Measurements from ENCODE around the gene UBE2B. TPM values are rescaled to one million over a fixed set of nuclear protein-coding genes. Genes with fewer than 3 reads are reported as not detected.

Gene UBE2B
- total and polyA plus RNA-seq, 10 of the 15 experiments (the other 5 are each of a cell fraction or from before 2014, with no cell fraction given) = 10.8 to 179 (median 61.3) TPM

DNA sequence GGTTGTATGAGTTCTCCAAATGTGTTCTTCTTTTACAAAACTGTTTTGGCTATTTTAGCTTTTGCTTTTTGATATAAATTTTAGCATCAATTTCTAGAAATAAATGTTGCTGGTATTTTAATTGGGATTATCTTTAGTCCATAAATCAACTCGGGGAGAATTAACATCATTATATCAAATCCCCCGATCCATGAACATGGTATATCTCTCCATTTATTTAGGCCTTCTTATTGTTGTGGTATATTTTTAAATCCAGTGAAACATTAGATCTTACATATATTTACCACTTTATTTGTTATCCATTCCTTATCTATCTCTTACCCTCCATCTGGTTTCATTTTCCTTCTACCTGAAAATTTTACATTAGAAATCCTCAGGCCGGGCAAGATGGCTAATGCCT lies 47.6 kb downstream of the UBE2B start (continued):
- TF ChIP-seq, protein P1, sequence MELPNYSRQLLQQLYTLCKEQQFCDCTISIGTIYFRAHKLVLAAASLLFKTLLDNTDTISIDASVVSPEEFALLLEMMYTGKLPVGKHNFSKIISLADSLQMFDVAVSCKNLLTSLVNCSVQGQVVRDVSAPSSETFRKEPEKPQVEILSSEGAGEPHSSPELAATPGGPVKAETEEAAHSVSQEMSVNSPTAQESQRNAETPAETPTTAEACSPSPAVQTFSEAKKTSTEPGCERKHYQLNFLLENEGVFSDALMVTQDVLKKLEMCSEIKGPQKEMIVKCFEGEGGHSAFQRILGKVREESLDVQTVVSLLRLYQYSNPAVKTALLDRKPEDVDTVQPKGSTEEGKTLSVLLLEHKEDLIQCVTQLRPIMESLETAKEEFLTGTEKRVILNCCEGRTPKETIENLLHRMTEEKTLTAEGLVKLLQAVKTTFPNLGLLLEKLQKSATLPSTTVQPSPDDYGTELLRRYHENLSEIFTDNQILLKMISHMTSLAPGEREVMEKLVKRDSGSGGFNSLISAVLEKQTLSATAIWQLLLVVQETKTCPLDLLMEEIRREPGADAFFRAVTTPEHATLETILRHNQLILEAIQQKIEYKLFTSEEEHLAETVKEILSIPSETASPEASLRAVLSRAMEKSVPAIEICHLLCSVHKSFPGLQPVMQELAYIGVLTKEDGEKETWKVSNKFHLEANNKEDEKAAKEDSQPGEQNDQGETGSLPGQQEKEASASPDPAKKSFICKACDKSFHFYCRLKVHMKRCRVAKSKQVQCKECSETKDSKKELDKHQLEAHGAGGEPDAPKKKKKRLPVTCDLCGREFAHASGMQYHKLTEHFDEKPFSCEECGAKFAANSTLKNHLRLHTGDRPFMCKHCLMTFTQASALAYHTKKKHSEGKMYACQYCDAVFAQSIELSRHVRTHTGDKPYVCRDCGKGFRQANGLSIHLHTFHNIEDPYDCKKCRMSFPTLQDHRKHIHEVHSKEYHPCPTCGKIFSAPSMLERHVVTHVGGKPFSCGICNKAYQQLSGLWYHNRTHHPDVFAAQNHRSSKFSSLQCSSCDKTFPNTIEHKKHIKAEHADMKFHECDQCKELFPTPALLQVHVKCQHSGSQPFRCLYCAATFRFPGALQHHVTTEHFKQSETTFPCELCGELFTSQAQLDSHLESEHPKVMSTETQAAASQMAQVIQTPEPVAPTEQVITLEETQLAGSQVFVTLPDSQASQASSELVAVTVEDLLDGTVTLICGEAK (IDR thresholded peaks at IDR 0.05; ENCODE audit: borderline replicate concordance) = no peak
- TF ChIP-seq CHD1 (IDR thresholded peaks at IDR 0.05; ENCODE audit: low read depth, low read length) (no peak), USF2 (IDR thresholded peaks at IDR 0.05; ENCODE audit: borderline replicate concordance, low read depth, low read length) (no peak), SMC3 (IDR thresholded peaks at IDR 0.05; ENCODE audit: borderline replicate concordance, low read length) (no peak), NR2C1 (IDR thresholded peaks at IDR 0.05) (no peak), ZNF24 (IDR thresholded peaks at IDR 0.05) (no peak)

DNA sequence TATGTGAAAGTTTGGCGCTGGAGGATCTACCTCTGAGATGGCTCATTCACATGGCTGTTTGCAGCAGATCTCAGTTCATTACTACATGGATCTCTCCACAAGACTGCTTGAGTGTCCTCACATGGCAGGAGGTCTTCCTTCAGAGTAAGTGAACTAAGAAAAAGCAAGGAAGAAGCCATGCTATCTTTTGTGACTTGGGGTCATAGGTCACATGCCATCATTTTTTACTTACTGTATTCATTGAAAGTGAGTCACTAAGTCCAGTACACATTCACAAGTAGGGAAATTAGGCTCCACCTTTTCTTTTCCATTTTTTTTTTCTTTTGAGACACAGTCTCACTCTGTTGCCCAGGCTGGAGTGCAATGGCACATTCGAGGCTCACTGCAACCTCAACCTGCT lies 49.0 kb downstream of the UBE2B start:
- no peak overlapping the region for H3K27ac ChIP-seq (ENCODE audit: control insufficient read depth, insufficient read depth)
- no peak for FAIRE-seq
- no peak overlapping the region for H3K4me3 ChIP-seq
- ATAC-seq = no peak
- ChIA-PET POLR2A (no interaction called here), RAD21 (ENCODE audit: unreplicated experiment) (no interaction called here), SMC1A (ENCODE audit: uncharacterized antibody, unreplicated experiment) (interaction anchor here (1.0 to 1.1 kb wide), 2 partner anchors 10 to 16 kb away, joined by 3 to 5 read pairs; no protein-coding TSS in a partner anchor), CTCF (interaction anchor here (0.8 kb wide), 1 partner anchor 158 kb away, joined by 3 read pairs; no protein-coding TSS in a partner anchor)
- in situ Hi-C loops (cut with MboI) = no loop called here
- no peaks in the 10 kb centered on the region for H4K20me1 ChIP-seq (ENCODE audit: control insufficient read depth, insufficient read depth)
- H3K27me3 ChIP-seq (replicated peaks in 1 of 2; ENCODE audit: control insufficient read depth in 2 of 2, insufficient read depth in 2 of 2, low read length in 1 of 2) = no peaks in the 10 kb centered on the region
- no peaks in the 10 kb centered on the region for H3K9me3 ChIP-seq (replicated peaks; ENCODE audit: control insufficient read depth, insufficient read depth, low read length)
- no peak overlapping the region for H3K4me2 ChIP-seq (ENCODE audit: control insufficient read depth, insufficient read depth)
- H3K9ac ChIP-seq (ENCODE audit: control insufficient read depth, insufficient read depth, low read length) = no peak overlapping the region
- intact Hi-C loops (cut with micrococcal nuclease; ENCODE audit: unreplicated experiment) = no loop called here
- DNase-seq (ENCODE audit: low read depth, low spot score) = no peak
- H3K36me3 ChIP-seq (ENCODE audit: control insufficient read depth in 2 of 2, insufficient read depth in 2 of 2, low read length in 1 of 2) = no peaks in the 10 kb centered on the region
- no peak overlapping the region for H2AFZ ChIP-seq (ENCODE audit: control insufficient read depth, low read depth, low read length)
- BruUV-seq (replicated peaks) = no TSS peak
- WGBS (ENCODE audit: insufficient coverage, insufficient replicate concordance, low lambda C conversion rate, missing lambda C conversion rate) = 50% methylated on average over 2 of the region's 2 CpGs
- H3K4me1 ChIP-seq (ENCODE audit: control insufficient read depth, insufficient read depth, low read length) = no peaks in the 10 kb centered on the region
- no peaks in the 10 kb centered on the region for H3K79me2 ChIP-seq (ENCODE audit: control insufficient read depth, insufficient read depth, low read length)
- no peak for TF ChIP-seq TAF1 (IDR thresholded peaks at IDR 0.05; ENCODE audit: borderline replicate concordance, low read depth, low read length)
- TF ChIP-seq, protein P2, sequence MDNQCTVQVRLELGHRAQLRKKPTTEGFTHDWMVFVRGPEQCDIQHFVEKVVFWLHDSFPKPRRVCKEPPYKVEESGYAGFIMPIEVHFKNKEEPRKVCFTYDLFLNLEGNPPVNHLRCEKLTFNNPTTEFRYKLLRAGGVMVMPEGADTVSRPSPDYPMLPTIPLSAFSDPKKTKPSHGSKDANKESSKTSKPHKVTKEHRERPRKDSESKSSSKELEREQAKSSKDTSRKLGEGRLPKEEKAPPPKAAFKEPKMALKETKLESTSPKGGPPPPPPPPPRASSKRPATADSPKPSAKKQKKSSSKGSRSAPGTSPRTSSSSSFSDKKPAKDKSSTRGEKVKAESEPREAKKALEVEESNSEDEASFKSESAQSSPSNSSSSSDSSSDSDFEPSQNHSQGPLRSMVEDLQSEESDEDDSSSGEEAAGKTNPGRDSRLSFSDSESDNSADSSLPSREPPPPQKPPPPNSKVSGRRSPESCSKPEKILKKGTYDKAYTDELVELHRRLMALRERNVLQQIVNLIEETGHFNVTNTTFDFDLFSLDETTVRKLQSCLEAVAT (IDR thresholded peaks at IDR 0.05) = no peak
- TF ChIP-seq PKNOX1 (IDR thresholded peaks at IDR 0.05) = no peak
- TF ChIP-seq ESRRA (IDR thresholded peaks at IDR 0.05; ENCODE audit: low read length) = no peak
- no peak for TF ChIP-seq SIX5 (IDR thresholded peaks at IDR 0.05; ENCODE audit: low read depth, low read length, severe bottlenecking)
- no peak for TF ChIP-seq E4F1 (IDR thresholded peaks at IDR 0.05; ENCODE audit: borderline replicate concordance, partially characterized antibody)

Measured in GM12878 (cell line).